ENCODE results near the gene POGLUT2. TPM values are rescaled to one million over a fixed set of nuclear protein-coding genes. Genes with fewer than 3 reads are reported as not detected.

POGLUT2 gene
- polyA plus RNA-seq, 1 donor (not counting 4 experiments of a cell fraction or from before 2014, with no cell fraction given): 8.8 TPM

DNA sequence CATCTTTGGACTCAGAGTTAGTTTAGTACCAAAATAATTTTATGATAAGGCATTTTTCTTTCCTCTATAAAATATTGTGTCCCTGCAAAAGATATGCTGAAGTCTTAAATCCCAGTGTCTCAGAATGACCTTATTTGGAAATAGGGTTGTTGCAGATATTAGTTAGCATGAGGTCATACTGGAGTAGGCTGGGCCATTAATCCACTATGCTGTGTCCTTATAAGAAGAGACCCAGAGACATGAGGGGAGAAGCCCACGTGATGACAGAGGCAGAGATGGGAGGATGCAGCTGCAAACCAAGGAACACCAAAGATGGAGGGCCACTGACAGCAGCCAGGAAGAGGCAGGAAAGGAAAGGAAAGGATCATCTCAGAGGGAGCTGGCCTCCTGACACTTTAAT, 6.4 kb downstream of the POGLUT2 start:
- Histone ChIP-seq H3K27ac (ENCODE audit: control insufficient read depth, insufficient read depth, low read length) (no peak overlapping the region), H3K9me1 (ENCODE audit: control insufficient read depth, extremely low read depth, insufficient read depth, low read length) (no peaks in the 10 kb centered on the region), H3K27me3 (ENCODE audit: control insufficient read depth, extremely low read depth, insufficient read depth, low read length) (no peaks in the 10 kb centered on the region), H3K36me3 (ENCODE audit: control insufficient read depth in 2 of 2, extremely low read depth in 1 of 2, insufficient read depth in 2 of 2, low read length in 2 of 2) (peaks cover 5 to 9% of the 10 kb centered on the region in 2 experiments), H3K9me3 (ENCODE audit: control insufficient read depth, low read depth, low read length) (no peaks in the 10 kb centered on the region), H3K4me1 (ENCODE audit: control insufficient read depth, extremely low read depth, insufficient read depth, low read length) (peaks cover under 1% of the 10 kb centered on the region), H3K79me2 (ENCODE audit: control insufficient read depth, insufficient read depth, low read length) (peaks cover 2% of the 10 kb centered on the region), H4K20me1 (ENCODE audit: control insufficient read depth, extremely low read depth, insufficient read depth, low read length) (no peaks in the 10 kb centered on the region), H3K4me3 (ENCODE audit: control insufficient read depth in 2 of 3, extremely low read depth in 1 of 3, insufficient read depth in 2 of 3, low read depth in 1 of 3, low read length in 3 of 3) (no peak overlapping the region), H2AFZ (ENCODE audit: control insufficient read depth, low read length) (no peak overlapping the region), H3K4me2 (ENCODE audit: control insufficient read depth, extremely low read depth, insufficient read depth, low read depth, low read length) (no peak overlapping the region), H3K9ac (ENCODE audit: control insufficient read depth, extremely low read depth, insufficient read depth, low read length) (no peak overlapping the region)
- dilution Hi-C loops (cut with MboI; ENCODE audit: extremely low pct_ligation_motif_present, low sequenced_read_pairs): no loop called here
- FAIRE-seq: no peak
- TF ChIP-seq EZH2 (IDR thresholded peaks at IDR 0.05; ENCODE audit: low read length): no peak
- TF ChIP-seq, protein P1, sequence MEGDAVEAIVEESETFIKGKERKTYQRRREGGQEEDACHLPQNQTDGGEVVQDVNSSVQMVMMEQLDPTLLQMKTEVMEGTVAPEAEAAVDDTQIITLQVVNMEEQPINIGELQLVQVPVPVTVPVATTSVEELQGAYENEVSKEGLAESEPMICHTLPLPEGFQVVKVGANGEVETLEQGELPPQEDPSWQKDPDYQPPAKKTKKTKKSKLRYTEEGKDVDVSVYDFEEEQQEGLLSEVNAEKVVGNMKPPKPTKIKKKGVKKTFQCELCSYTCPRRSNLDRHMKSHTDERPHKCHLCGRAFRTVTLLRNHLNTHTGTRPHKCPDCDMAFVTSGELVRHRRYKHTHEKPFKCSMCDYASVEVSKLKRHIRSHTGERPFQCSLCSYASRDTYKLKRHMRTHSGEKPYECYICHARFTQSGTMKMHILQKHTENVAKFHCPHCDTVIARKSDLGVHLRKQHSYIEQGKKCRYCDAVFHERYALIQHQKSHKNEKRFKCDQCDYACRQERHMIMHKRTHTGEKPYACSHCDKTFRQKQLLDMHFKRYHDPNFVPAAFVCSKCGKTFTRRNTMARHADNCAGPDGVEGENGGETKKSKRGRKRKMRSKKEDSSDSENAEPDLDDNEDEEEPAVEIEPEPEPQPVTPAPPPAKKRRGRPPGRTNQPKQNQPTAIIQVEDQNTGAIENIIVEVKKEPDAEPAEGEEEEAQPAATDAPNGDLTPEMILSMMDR (optimal IDR thresholded peaks at IDR 0.05 in 1 of 3, IDR thresholded peaks at IDR 0.05 in 1 of 3, conservative IDR thresholded peaks at IDR 0.05 in 1 of 3; ENCODE audit: extremely low read depth in 1 of 3, insufficient read depth in 2 of 3, low read length in 3 of 3): no peak
- DNase-seq (ENCODE audit: low read depth, low spot score): no peak

DNA sequence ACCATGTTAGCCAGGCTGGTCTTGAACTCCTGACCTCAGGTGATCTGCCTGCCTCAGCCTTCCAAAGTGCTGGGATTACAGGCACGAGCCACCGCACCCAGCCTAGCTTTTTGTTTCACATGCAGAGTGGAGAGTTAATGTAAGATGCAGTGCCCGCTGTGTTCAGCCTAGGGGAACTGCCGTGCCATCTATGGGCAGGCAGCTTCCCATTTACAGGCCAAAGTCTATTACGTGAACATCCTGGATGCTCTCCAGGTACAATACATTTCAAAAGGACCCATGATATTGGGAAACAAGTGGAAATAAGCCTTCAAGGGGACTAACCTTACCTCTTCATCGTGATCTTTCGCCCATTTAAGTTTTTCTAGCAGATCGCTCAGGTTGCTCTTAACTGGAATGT, 10.1 kb downstream of the POGLUT2 start:
- Histone ChIP-seq H3K79me2 (ENCODE audit: control insufficient read depth, insufficient read depth, low read length) (no peaks in the 10 kb centered on the region), H2AFZ (ENCODE audit: control insufficient read depth, low read length) (no peak overlapping the region), H4K20me1 (ENCODE audit: control insufficient read depth, extremely low read depth, insufficient read depth, low read length) (no peaks in the 10 kb centered on the region), H3K27me3 (ENCODE audit: control insufficient read depth, extremely low read depth, insufficient read depth, low read length) (no peaks in the 10 kb centered on the region), H3K36me3 (ENCODE audit: control insufficient read depth in 2 of 2, extremely low read depth in 1 of 2, insufficient read depth in 2 of 2, low read length in 2 of 2) (peaks cover 7 to 9% of the 10 kb centered on the region in 2 experiments), H3K9ac (ENCODE audit: control insufficient read depth, extremely low read depth, insufficient read depth, low read length) (no peak overlapping the region), H3K4me3 (ENCODE audit: control insufficient read depth in 2 of 3, extremely low read depth in 1 of 3, insufficient read depth in 2 of 3, low read depth in 1 of 3, low read length in 3 of 3) (no peak overlapping the region), H3K27ac (ENCODE audit: control insufficient read depth, insufficient read depth, low read length) (no peak overlapping the region), H3K4me1 (ENCODE audit: control insufficient read depth, extremely low read depth, insufficient read depth, low read length) (no peaks in the 10 kb centered on the region), H3K9me3 (ENCODE audit: control insufficient read depth, low read depth, low read length) (no peaks in the 10 kb centered on the region), H3K4me2 (ENCODE audit: control insufficient read depth, extremely low read depth, insufficient read depth, low read depth, low read length) (no peak overlapping the region), H3K9me1 (ENCODE audit: control insufficient read depth, extremely low read depth, insufficient read depth, low read length) (no peaks in the 10 kb centered on the region)
- no peak for DNase-seq (ENCODE audit: low read depth, low spot score)
- no peak for FAIRE-seq
- dilution Hi-C loops (cut with MboI; ENCODE audit: extremely low pct_ligation_motif_present, low sequenced_read_pairs): no loop called here
- TF ChIP-seq, protein P1 (optimal IDR thresholded peaks at IDR 0.05 in 1 of 3, IDR thresholded peaks at IDR 0.05 in 1 of 3, conservative IDR thresholded peaks at IDR 0.05 in 1 of 3; ENCODE audit: extremely low read depth in 1 of 3, insufficient read depth in 2 of 3, low read length in 3 of 3): no peak
- no peak for TF ChIP-seq EZH2 (IDR thresholded peaks at IDR 0.05; ENCODE audit: low read length)

Measured in keratinocyte (primary cell).